Renal cortex interstitium (tissue), 11 donors: ENCODE data around the gene NPM1. TPM values are rescaled to one million over a fixed set of nuclear protein-coding genes. Genes with fewer than 3 reads are reported as not detected.

Experiments used
- DNase-seq, 11 donors: peaks; one replicate each; pipeline ENCODE4 v3.0.0-alpha.2; 2013; ENCODE audit warnings: low read depth in 9 of 11, low spot score in 4 of 11; ENCODE audit errors: extremely low read depth in 1 of 11
- polyA plus RNA-seq, 3 donors: library from polyadenylated mRNA; unstranded; fragments of 120-200 nt; gene quantifications; one replicate each; pipeline ENCODE4 v1.2.1, GENCODE V29; 2013; ENCODE audit not compliant: insufficient read length in 3 of 3

NPM1 gene
- polyA plus RNA-seq, 3 donors, result 1,646 to 1,969 (median 1,849) TPM

GRCh38 chr5:171419688-171420430 lies 32.2 kb downstream of the NPM1 start:
- peak in 1 of 11 donors; percentile 12 for DNase-seq

DNA sequence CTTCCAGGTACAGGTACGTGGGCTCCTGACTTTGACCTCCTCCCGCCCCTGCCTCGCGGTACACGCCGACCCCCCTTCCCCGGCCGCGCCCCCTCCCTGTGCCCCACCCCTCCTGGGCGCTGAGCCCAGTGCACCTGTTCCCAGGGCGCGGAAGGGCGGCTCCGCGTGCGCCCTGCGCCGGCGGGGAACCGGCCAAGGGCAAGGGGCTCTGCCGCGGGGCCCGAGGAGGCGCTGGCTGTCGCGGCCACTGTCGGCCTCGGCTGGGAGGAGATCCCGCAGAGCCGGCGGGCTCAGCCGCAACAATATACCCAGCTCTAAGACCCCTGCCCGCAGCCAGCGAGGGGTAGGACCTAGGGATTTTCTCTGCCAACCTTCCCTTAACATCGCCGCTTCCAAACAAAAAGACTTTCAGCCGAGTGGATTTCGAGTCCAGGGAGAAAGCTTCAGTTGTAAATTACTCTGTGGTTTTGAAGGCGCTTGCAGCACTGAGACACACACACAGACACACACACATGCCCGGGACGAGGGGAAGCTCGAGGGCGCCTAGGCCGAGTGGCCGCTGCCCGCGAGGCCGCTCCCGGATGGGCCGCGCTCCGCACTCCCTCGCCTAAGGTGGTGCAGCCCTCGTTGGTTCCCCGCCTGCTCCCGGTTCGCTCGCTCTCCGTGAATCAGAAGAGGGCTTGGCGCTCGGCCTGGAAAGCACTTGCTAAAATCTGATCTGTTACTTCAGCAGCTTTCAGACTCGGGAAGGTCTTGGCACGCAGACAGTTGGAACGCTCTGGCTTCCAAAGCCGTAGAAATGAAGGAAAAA lies 33.0 kb downstream of the NPM1 start:
- peak in 1 of 11 donors; percentile 37 for DNase-seq

- no peak for DNase-seq
Measured at GRCh38 chr5:171421331-171422262, 33.9 kb downstream of the NPM1 start.

- no peak for DNase-seq
Measured at GRCh38 chr5:171422495-171422894, 34.8 kb downstream of the NPM1 start.

- peak in 2 of 11 donors; percentile 25 to 45 for DNase-seq
Measured at GRCh38 chr5:171422902-171423663, 35.4 kb downstream of the NPM1 start.

GRCh38 chr5:171424726-171425125 lies 37.1 kb downstream of the NPM1 start:
- DNase-seq, result no peak

- no peak for DNase-seq
Measured at GRCh38 chr5:171425596-171426244, 38.1 kb downstream of the NPM1 start.

GRCh38 chr5:171426266-171426665 lies 38.6 kb downstream of the NPM1 start:
- DNase-seq, result no peak

GRCh38 chr5:171426680-171427079 lies 39.0 kb downstream of the NPM1 start:
- no peak for DNase-seq

DNA sequence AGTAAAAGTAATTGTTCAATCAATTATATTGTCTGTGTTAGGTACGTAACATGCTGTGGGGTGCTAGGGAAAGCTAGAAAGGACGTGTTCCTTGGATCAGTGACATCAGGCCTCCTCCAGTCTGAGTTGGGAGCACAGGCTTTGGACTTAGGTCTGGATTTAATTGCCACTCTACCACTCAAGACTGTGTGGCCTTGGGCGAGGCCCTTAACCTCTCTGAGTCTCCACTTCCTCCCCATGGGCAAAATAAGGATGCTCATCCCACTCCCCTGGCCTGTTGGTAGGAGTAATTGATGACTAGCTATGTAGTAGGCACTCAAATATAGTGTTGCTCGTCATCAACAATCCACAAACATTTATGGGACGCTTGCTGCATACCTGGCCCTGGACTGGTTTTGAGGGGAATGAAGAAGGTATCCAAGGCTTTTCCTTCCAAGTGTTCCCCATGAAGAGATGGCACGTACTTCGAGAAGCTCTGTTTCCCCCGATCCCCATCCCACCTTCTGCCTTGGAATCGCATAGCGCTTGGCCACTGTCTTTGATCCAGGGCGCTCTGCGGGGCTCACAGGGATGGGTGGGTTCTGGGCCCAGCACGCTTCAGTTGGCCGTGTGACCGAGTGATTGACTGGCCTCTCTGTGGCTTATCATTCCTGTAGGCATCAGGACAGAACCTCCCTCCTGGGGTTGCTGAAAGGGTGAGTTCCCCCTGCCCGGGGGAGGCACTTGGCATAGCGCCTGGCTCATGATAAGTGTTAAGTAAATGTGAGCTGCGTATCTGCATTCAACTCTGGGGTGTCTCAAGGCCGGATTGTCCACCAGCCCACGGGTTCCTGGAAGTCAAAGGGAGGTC lies 39.9 kb downstream of the NPM1 start:
- DNase-seq, result no peak

GRCh38 chr5:171428168-171428696 lies 40.6 kb downstream of the NPM1 start:
- no peak for DNase-seq

GRCh38 chr5:171428809-171429542 lies 41.3 kb downstream of the NPM1 start:
- DNase-seq, result no peak

- DNase-seq, result no peak
Measured at GRCh38 chr5:171429543-171429910, 41.9 kb downstream of the NPM1 start.

GRCh38 chr5:171431251-171431777 lies 43.7 kb downstream of the NPM1 start:
- no peak for DNase-seq

DNA sequence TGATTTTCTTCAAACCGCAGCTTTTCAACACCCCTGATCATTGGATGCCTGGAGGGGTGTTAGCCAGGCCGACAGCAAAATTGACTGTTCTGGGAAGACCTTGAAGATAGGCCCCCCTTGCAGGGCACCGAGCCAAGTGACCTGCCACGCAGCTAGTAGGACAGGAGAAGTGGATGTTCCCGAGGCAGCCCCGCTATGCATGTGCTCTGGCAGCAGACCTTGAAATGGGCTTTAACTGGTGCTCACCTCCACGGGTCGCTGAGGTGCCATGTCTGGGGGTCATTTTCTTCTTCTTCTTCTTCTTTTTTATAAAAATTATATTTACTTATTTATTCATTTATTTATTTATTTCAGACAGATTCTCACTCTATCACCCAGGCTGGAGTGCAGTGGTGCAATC lies 44.4 kb downstream of the NPM1 start:
- no peak for DNase-seq
